Keratinocyte (primary cell): Measurements from ENCODE around the gene PRR33.

ENCODE experiments used
- EZH2 ChIP-seq: IDR thresholded peaks from one replicate; pipeline ENCODE4 v1.6.1; 2012; ENCODE audit warnings: inconsistent platforms, mild to moderate bottlenecking, low read length, moderate library complexity
- TF ChIP-seq, protein P1 (sequence below), 3 experiments: IDR thresholded peaks in 1 of 3; conservative IDR thresholded peaks in 1 of 3; optimal IDR thresholded peaks in 1 of 3; 2 replicates in 2 of 3; 3 replicates in 1 of 3; pipeline versions ENCODE3 to v1.5.1; 2011; ENCODE audit warnings: low read length in 3 of 3, mild to moderate bottlenecking in 3 of 3, moderate library complexity in 2 of 3, control low read depth in 1 of 3, inconsistent platforms in 1 of 3; ENCODE audit not compliant: insufficient read depth in 2 of 3; ENCODE audit errors: extremely low read depth in 1 of 3

DNA sequence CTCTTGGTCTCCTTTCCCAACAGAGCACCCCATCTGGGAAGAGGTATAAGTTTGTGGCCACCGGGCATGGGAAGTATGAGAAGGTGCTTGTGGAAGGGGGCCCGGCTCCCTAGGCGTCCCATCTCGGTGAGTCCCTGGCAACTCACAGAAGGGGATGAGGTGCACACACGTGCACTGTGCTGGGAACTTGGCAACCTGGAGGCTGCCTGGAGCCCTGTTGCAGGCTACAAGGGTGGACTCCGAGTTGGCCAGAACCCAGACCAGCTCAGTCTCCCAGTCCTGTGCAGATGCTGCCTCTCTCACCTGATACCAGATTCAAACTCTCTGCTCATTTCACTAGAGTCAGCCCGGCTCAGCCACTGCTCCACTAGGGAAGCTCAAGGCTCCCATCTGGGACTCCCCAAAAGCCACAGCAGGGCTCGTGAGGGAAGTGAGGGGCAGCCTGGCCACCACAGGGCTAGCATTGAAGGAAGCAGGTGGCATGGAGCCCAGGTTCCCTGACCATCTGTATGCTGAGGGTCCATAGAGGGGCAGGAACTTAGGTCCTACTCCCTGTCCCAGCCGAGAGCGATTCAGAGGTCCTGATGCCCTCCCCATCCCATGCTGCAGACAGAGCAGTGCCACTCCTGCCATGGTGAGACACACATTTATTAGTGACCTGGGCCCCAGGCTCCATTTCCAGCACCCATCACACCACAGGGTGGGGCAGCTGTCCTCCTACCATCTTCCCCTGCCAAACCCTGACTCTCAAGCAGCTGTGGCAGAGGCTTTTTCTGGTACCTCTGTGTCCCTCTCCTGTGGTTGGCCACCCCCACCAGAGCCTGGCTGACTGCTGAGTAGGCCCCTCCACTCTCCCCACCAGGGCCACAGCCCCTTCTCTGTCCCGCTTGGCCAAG, 4.0 kb downstream of the PRR33 start:
- TF ChIP-seq, protein P1, sequence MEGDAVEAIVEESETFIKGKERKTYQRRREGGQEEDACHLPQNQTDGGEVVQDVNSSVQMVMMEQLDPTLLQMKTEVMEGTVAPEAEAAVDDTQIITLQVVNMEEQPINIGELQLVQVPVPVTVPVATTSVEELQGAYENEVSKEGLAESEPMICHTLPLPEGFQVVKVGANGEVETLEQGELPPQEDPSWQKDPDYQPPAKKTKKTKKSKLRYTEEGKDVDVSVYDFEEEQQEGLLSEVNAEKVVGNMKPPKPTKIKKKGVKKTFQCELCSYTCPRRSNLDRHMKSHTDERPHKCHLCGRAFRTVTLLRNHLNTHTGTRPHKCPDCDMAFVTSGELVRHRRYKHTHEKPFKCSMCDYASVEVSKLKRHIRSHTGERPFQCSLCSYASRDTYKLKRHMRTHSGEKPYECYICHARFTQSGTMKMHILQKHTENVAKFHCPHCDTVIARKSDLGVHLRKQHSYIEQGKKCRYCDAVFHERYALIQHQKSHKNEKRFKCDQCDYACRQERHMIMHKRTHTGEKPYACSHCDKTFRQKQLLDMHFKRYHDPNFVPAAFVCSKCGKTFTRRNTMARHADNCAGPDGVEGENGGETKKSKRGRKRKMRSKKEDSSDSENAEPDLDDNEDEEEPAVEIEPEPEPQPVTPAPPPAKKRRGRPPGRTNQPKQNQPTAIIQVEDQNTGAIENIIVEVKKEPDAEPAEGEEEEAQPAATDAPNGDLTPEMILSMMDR (optimal IDR thresholded peaks at IDR 0.05 in 1 of 3, IDR thresholded peaks at IDR 0.05 in 1 of 3, conservative IDR thresholded peaks at IDR 0.05 in 1 of 3; ENCODE audit: extremely low read depth in 1 of 3, insufficient read depth in 2 of 3, low read length in 3 of 3) = no peak
- no peak for TF ChIP-seq EZH2
